DMS79 (cell line): ENCODE data around the gene ARHGAP20.

ENCODE experiments used
- DNase-seq: peaks from one replicate; lab custom pipeline; 2025; lab: John Stamatoyannopoulos, UW

ARHGAP20 gene

GRCh38 chr11:110711776-110712658, at the start of gene ARHGAP20:
Gene ARHGAP20 (minus strand): TSS chr11:110712437. CDS start chr11:110712231, 206 bp downstream.
- DNase-seq = peak; percentile 58

GRCh38 chr11:110761991-110762390, 49.8 kb upstream of the ARHGAP20 start:
- DNase-seq = peak; percentile 90

- no peak for DNase-seq
Observed at GRCh38 chr11:110761131-110761530, 48.9 kb upstream of the ARHGAP20 start.

- peak; percentile 97 for DNase-seq
Observed at GRCh38 chr11:110759972-110760381, 47.7 kb upstream of the ARHGAP20 start.

GRCh38 chr11:110757962-110758755, 45.9 kb upstream of the ARHGAP20 start:
- no peak for DNase-seq

GRCh38 chr11:110757066-110757465, 44.8 kb upstream of the ARHGAP20 start:
- DNase-seq = no peak

- DNase-seq = no peak
Observed at GRCh38 chr11:110755941-110756340, 43.7 kb upstream of the ARHGAP20 start.

GRCh38 chr11:110752890-110753289, 40.7 kb upstream of the ARHGAP20 start:
- no peak for DNase-seq

GRCh38 chr11:110750100-110750499, 37.9 kb upstream of the ARHGAP20 start:
- no peak for DNase-seq

GRCh38 chr11:110747531-110747930, 35.3 kb upstream of the ARHGAP20 start:
- DNase-seq = no peak

- DNase-seq = no peak
Observed at GRCh38 chr11:110738641-110739040, 26.4 kb upstream of the ARHGAP20 start.

- DNase-seq = no peak
Observed at GRCh38 chr11:110737593-110737992, 25.4 kb upstream of the ARHGAP20 start.

- no peak for DNase-seq
Observed at GRCh38 chr11:110736171-110736553, 23.9 kb upstream of the ARHGAP20 start.

GRCh38 chr11:110735455-110736170, 23.4 kb upstream of the ARHGAP20 start:
- DNase-seq = no peak

- no peak for DNase-seq
Observed at GRCh38 chr11:110734790-110735189, 22.6 kb upstream of the ARHGAP20 start.

- DNase-seq = no peak
Observed at GRCh38 chr11:110730773-110731172, 18.5 kb upstream of the ARHGAP20 start.

GRCh38 chr11:110728883-110729282, 16.6 kb upstream of the ARHGAP20 start:
- no peak for DNase-seq

GRCh38 chr11:110728476-110728875, 16.2 kb upstream of the ARHGAP20 start:
- no peak for DNase-seq

GRCh38 chr11:110724358-110724757, 12.1 kb upstream of the ARHGAP20 start:
- no peak for DNase-seq

- DNase-seq = no peak
Observed at GRCh38 chr11:110720431-110721275, 8.4 kb upstream of the ARHGAP20 start.

GRCh38 chr11:110716361-110716760, 4.1 kb upstream of the ARHGAP20 start:
- no peak for DNase-seq
